ENCODE data around the gene GNS. TPM values are rescaled to one million over a fixed set of nuclear protein-coding genes. Genes with fewer than 3 reads are reported as not detected.

GNS gene
- total RNA-seq, 2 donors from 2014 or later, result 102 to 144 TPM

- intact Hi-C loops (cut with DNase I), result no loop called here
Measured at GRCh38 chr12:64666054-64666914, 92.9 kb downstream of the GNS start.

GRCh38 chr12:64665514-64665913 is 93.7 kb downstream of the GNS start:
- no peak for DNase-seq (ENCODE audit: low spot score)
- intact Hi-C loops (cut with DNase I), result no loop called here

More at GRCh38 chr12:64666054-64666914, 92.9 kb downstream of the GNS start:
- no peak for DNase-seq (ENCODE audit: low spot score)

Other genes starting within 250 kb of the GNS start
- gene RASSF3, start 148.9 kb downstream of the GNS start, total RNA-seq, result 100 to 1,000 TPM; 246 to 312 TPM
- 1 to 10 TPM in 1 of 2 donors, under 1 TPM in 1; 0.60 to 3.7 TPM for gene TBC1D30, start 65.2 kb upstream of the GNS start, total RNA-seq

Data from posterior vena cava (tissue), 2 donors.